Lung (tissue), 12 donors: Measurements from ENCODE around the gene MDFI. TPM values are rescaled to one million over a fixed set of nuclear protein-coding genes. Genes with fewer than 3 reads are reported as not detected.

Source experiments
- ATAC-seq: fragments of 200-7000 bp; cut with Tn5 transposase; one replicate; pipeline ENCODE4 v1.9.1; 2020; ENCODE audit warnings: moderate number of reproducible peaks; ENCODE audit not compliant: insufficient read depth, low FRiP score
- DNase-seq, 3 donors: peaks; one replicate each; pipeline ENCODE4 v3.0.0-alpha.2; 2013 to 2017
- H3K27ac ChIP-seq, 2 donors: one replicate each; pipeline ENCODE4 v1.5.1; 2013; ENCODE audit warnings: mild to moderate bottlenecking in 2 of 2, moderate library complexity in 2 of 2, control low read depth in 1 of 2, inconsistent platforms in 1 of 2, low read depth in 1 of 2, low read length in 1 of 2
- H3K27me3 ChIP-seq, 3 donors: one replicate each; pipeline ENCODE4 v1.5.1; 2013; ENCODE audit warnings: low read length in 2 of 3; ENCODE audit not compliant: control insufficient read depth in 3 of 3, insufficient read depth in 3 of 3
- H3K36me3 ChIP-seq, 4 donors: one replicate each; pipeline ENCODE4 v1.5.1; 2013; ENCODE audit warnings: low read length in 4 of 4, mild to moderate bottlenecking in 1 of 4, moderate library complexity in 1 of 4; ENCODE audit not compliant: control insufficient read depth in 4 of 4, insufficient read depth in 4 of 4
- H3K4me1 ChIP-seq, 5 donors: one replicate each; pipeline ENCODE4 v1.5.1; 2013; ENCODE audit warnings: low read length in 5 of 5, mild to moderate bottlenecking in 2 of 5, moderate library complexity in 1 of 5; ENCODE audit not compliant: control insufficient read depth in 5 of 5, insufficient read depth in 5 of 5
- H3K4me3 ChIP-seq: one replicate; pipeline ENCODE4 v1.5.1; 2013; ENCODE audit warnings: mild to moderate bottlenecking, control low read depth, moderate library complexity
- H3K9ac ChIP-seq, 2 donors: one replicate each; pipeline ENCODE4 v1.5.1; 2013; ENCODE audit warnings: low read length in 2 of 2, control low read depth in 1 of 2; ENCODE audit not compliant: insufficient read depth in 1 of 2
- H3K9me3 ChIP-seq, 4 donors: one replicate each; pipeline ENCODE4 v1.5.1; 2013; ENCODE audit warnings: low read length in 3 of 4, mild to moderate bottlenecking in 1 of 4, moderate library complexity in 1 of 4; ENCODE audit not compliant: control insufficient read depth in 4 of 4, insufficient read depth in 3 of 4
- CTCF ChIP-seq: IDR thresholded peaks from 2 replicates; pipeline ENCODE4 v1.5.1; 2012; ENCODE audit warnings: mild to moderate bottlenecking; ENCODE audit errors: control extremely low read depth, extremely low read depth
- WGBS, 2 donors: extraction: QIAGEN DNeasy Blood & Tissue Kit; methylation state at CpG; one replicate each; pipeline ENCODE4 v1.1.7; 2013; 5-methylcytosine and 5-hydroxymethylcytosine counted together
- polyA plus RNA-seq, 2 donors: library from polyadenylated mRNA; stranded (reverse); fragments of 200-250 nt; gene quantifications; one replicate each; pipeline ENCODE4 v1.2.1, GENCODE V29; 2013
- total RNA-seq, 2 donors: library from RNA; depleted of rRNA in 1 of 2; stranded (reverse); fragments of >200 nt in 1 of 2; gene quantifications; one replicate each; pipeline ENCODE4 v1.2.1, GENCODE V29; 2014 to 2021
- donor health status: control.
- donor health status: control.
- donor health status: Bipolar disorder and iron deficiency.
- donor health status: healthy.
- donor health status: DM: yes; HTN: yes; CAD: no.

Gene MDFI
- total and polyA plus RNA-seq, 4 donors, result 16.4 to 36.4 (median 21.9) TPM

DNA sequence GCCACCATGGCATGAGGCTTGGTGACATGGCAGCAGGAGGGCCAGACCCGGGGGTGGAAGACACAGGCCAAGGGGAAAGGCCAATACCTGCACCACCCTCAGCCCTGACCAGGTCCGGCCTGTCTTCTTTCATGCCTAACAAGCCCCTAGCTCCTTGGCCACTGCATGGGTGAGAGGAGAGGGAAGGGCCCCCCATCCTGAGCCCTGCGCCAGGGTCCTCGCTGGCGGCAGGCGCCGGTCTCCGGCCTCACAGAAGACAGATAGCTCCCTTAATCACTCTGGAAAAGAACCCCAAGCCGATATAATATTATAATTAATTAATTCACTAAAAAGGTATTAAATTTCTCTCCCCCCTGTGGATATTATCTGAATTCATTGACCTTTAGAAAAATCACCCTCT lies 41.4 kb downstream of the MDFI start:
- Histone ChIP-seq H3K9ac (no peak overlapping the region), H3K36me3 (peaks cover 0 to 6% (median 0%) of the 10 kb centered on the region in 4 donors), H3K27ac (no peak overlapping the region), H3K4me3 (no peak overlapping the region), H3K4me1 (peaks cover 0 to 20% (median 0%) of the 10 kb centered on the region in 5 donors), H3K27me3 (no peaks in the 10 kb centered on the region), H3K9me3 (no peaks in the 10 kb centered on the region)
- DNase-seq, result no peak
- ATAC-seq, result no peak
- TF ChIP-seq CTCF, result no peak
- 95 to 96% methylated on average over 9 of the region's 9 CpGs for WGBS, 2 donors

- H3K27me3 ChIP-seq, result no peaks in the 10 kb centered on the region
- no peak for TF ChIP-seq CTCF
- peaks cover 0 to 8% (median 0%) of the 10 kb centered on the region in 4 donors for H3K36me3 ChIP-seq
- no peak overlapping the region for H3K4me3 ChIP-seq
- peaks cover 0 to 20% (median 0%) of the 10 kb centered on the region in 5 donors for H3K4me1 ChIP-seq
- H3K9me3 ChIP-seq, result no peaks in the 10 kb centered on the region
- no peak overlapping the region for H3K27ac ChIP-seq
- no peak for DNase-seq
- WGBS, 2 donors, result 81 to 87% methylated on average over 11 of the region's 11 CpGs
- H3K9ac ChIP-seq, result no peak overlapping the region
- no peak for ATAC-seq
Measured at GRCh38 chr6:41680182-41680965, 42.1 kb downstream of the MDFI start.

- Histone ChIP-seq H3K27me3 (no peaks in the 10 kb centered on the region), H3K36me3 (peaks cover 0 to 17% (median 3%) of the 10 kb centered on the region in 4 donors), H3K4me1 (peaks cover 0 to 20% (median 0%) of the 10 kb centered on the region in 5 donors), H3K27ac (no peak overlapping the region), H3K9me3 (no peaks in the 10 kb centered on the region), H3K4me3 (no peak overlapping the region), H3K9ac (no peak overlapping the region)
- peak; percentile 75 for TF ChIP-seq CTCF
- 4 to 5% methylated on average over 9 of the region's 9 CpGs for WGBS, 2 donors
- DNase-seq (peak; percentile 95 to 96 (median 95)), ATAC-seq (peak; percentile 89)
Measured at GRCh38 chr6:41682056-41682477, 43.8 kb downstream of the MDFI start.
